Measurements from ENCODE around the gene MTRF1L.

The MTRF1L gene

DNA sequence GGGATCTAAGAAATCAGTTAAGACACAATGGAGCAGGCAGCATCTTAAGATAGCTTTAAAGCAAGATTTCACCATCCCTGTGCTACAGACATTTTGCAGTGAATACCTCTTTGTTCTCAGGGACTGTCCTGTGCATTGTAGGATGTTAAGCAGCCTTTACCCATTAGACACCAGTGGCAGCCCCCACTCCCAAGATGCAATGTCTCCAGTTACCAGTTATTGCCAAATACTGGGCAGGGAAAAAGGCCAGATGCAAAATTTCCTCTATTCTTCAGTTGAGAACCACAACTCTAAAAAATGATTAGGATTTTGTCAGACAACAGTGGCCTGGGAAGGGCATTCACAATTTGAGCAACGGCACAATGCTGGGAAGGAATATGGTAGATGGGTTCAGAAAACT lies 25.8 kb downstream of the MTRF1L start:
- Histone ChIP-seq H3K27ac (ENCODE audit: low read length) (no peak overlapping the region), H3K27me3 (replicated peaks; ENCODE audit: insufficient read depth, low read length) (no peaks in the 10 kb centered on the region), H4K20me1 (ENCODE audit: insufficient read depth, low read length) (no peaks in the 10 kb centered on the region), H3K9ac (ENCODE audit: low read length) (no peak overlapping the region), H3K4me2 (ENCODE audit: low read depth, low read length) (no peak overlapping the region), H3K9me3 (replicated peaks; ENCODE audit: insufficient read depth, low read length) (no peaks in the 10 kb centered on the region), H3K9me2 (replicated peaks; ENCODE audit: insufficient read depth, low read length) (no peaks in the 10 kb centered on the region), H3F3A (ENCODE audit: insufficient read depth, low read length) (no peaks in the 10 kb centered on the region; the same call in 1 of the 2 replicates), H3K4me1 (ENCODE audit: low read length) (no peaks in the 10 kb centered on the region), H3K4me3 (ENCODE audit: low read length) (no peak overlapping the region), H3K36me3 (replicated peaks; ENCODE audit: insufficient read depth, low read length) (peaks cover 8% of the 10 kb centered on the region; the same call in 1 of the 2 replicates), H3K79me2 (ENCODE audit: low read length) (peaks cover 83% of the 10 kb centered on the region), H2AFZ (ENCODE audit: low read length) (no peak overlapping the region)
- TF ChIP-seq EZH2phosphoT487 (IDR thresholded peaks at IDR 0.05; ENCODE audit: low read length), result no peak
- TF ChIP-seq, protein P1, sequence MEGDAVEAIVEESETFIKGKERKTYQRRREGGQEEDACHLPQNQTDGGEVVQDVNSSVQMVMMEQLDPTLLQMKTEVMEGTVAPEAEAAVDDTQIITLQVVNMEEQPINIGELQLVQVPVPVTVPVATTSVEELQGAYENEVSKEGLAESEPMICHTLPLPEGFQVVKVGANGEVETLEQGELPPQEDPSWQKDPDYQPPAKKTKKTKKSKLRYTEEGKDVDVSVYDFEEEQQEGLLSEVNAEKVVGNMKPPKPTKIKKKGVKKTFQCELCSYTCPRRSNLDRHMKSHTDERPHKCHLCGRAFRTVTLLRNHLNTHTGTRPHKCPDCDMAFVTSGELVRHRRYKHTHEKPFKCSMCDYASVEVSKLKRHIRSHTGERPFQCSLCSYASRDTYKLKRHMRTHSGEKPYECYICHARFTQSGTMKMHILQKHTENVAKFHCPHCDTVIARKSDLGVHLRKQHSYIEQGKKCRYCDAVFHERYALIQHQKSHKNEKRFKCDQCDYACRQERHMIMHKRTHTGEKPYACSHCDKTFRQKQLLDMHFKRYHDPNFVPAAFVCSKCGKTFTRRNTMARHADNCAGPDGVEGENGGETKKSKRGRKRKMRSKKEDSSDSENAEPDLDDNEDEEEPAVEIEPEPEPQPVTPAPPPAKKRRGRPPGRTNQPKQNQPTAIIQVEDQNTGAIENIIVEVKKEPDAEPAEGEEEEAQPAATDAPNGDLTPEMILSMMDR (IDR thresholded peaks at IDR 0.05; ENCODE audit: low read length), result no peak
- no peak for TF ChIP-seq EZH2 (optimal IDR thresholded peaks at IDR 0.05; ENCODE audit: low read depth, low read length)
- DNase-seq, result no peak

DNA sequence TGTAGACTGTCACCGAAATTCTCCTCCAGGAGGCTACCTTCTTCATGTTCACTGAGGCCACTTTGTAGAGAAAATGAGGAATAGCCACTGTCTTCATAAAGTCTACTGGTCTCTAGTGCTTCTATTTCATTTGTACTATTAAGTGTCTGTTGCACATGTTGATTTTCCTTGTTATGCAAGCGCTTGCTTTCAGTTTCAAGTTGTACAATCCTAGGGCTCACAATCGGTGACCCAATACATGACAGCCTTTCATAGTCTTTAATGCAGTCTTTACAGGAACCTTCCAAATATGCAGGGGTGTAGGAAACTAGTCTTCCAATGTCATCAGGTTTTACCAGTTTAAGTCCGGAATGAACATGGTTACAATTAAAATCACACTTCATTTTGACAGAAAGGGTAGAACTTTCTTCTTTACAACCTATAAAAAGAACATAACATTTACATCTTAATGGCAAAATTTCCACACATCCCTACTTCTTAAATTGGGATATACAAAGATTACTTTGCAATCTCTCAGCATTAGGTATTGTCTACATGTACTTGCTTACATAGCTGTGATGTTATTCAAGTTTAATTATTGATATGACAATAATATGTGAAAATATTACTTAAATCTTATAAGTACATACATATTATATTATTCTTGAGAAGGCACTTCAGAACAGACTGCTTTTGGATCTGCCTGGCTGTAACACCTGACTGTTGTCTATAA lies 27.1 kb downstream of the MTRF1L start:
- no peaks in the 10 kb centered on the region for H3K27me3 ChIP-seq (replicated peaks; ENCODE audit: insufficient read depth, low read length)
- no peak overlapping the region for H3K27ac ChIP-seq (ENCODE audit: low read length)
- no peaks in the 10 kb centered on the region for H4K20me1 ChIP-seq (ENCODE audit: insufficient read depth, low read length)
- H3K4me1 ChIP-seq (ENCODE audit: low read length), result no peaks in the 10 kb centered on the region
- H3K9me2 ChIP-seq (replicated peaks; ENCODE audit: insufficient read depth, low read length), result no peaks in the 10 kb centered on the region
- peaks cover 8% of the 10 kb centered on the region; the same call in 1 of the 2 replicates for H3K36me3 ChIP-seq (replicated peaks; ENCODE audit: insufficient read depth, low read length)
- TF ChIP-seq EZH2 (optimal IDR thresholded peaks at IDR 0.05; ENCODE audit: low read depth, low read length) (no peak), EZH2phosphoT487 (IDR thresholded peaks at IDR 0.05; ENCODE audit: low read length) (no peak)
- TF ChIP-seq, protein P1 (IDR thresholded peaks at IDR 0.05; ENCODE audit: low read length), result no peak
- no peak for DNase-seq
- H3K4me2 ChIP-seq (ENCODE audit: low read depth, low read length), result no peak overlapping the region
- no peak overlapping the region for H3K4me3 ChIP-seq (ENCODE audit: low read length)
- peaks cover 70% of the 10 kb centered on the region for H3K79me2 ChIP-seq (ENCODE audit: low read length)
- no peaks in the 10 kb centered on the region for H3K9me3 ChIP-seq (replicated peaks; ENCODE audit: insufficient read depth, low read length)
- no peak overlapping the region for H2AFZ ChIP-seq (ENCODE audit: low read length)
- H3K9ac ChIP-seq (ENCODE audit: low read length), result no peak overlapping the region
- H3F3A ChIP-seq (ENCODE audit: insufficient read depth, low read length), result peaks cover 5% of the 10 kb centered on the region

DNA sequence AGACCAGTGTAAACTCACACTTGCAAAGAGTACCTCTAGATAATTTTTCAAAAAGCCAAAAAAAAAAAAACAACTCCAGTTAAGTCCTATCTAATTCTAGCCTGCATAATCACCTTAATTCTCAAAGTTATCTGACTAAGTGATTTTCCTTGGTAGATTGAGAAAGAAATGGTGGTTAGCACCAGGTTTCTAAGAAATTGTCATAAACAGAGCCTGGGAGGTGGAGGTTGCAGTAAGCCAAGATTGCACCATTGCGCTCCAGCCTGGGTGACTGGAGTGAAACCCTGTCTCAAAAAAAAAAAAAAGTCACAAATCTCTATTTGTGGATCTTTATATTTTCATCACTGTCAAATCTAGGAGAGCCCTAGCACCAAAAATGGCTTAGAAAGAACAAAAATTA lies 28.6 kb downstream of the MTRF1L start:
- DNase-seq, result no peak
- H3F3A ChIP-seq (ENCODE audit: insufficient read depth, low read length), result peaks cover 9% of the 10 kb centered on the region
- no peak overlapping the region for H3K27ac ChIP-seq (ENCODE audit: low read length)
- H3K27me3 ChIP-seq (replicated peaks; ENCODE audit: insufficient read depth, low read length), result no peaks in the 10 kb centered on the region
- H3K9me2 ChIP-seq (replicated peaks; ENCODE audit: insufficient read depth, low read length), result no peaks in the 10 kb centered on the region
- H3K4me3 ChIP-seq (ENCODE audit: low read length), result no peak overlapping the region
- H3K9ac ChIP-seq (ENCODE audit: low read length), result no peak overlapping the region
- H3K79me2 ChIP-seq (ENCODE audit: low read length), result peaks cover 56% of the 10 kb centered on the region
- TF ChIP-seq EZH2phosphoT487 (IDR thresholded peaks at IDR 0.05; ENCODE audit: low read length) (no peak), EZH2 (optimal IDR thresholded peaks at IDR 0.05; ENCODE audit: low read depth, low read length) (no peak)
- TF ChIP-seq, protein P1 (IDR thresholded peaks at IDR 0.05; ENCODE audit: low read length), result no peak
- H3K9me3 ChIP-seq (replicated peaks; ENCODE audit: insufficient read depth, low read length), result no peaks in the 10 kb centered on the region
- H4K20me1 ChIP-seq (ENCODE audit: insufficient read depth, low read length), result no peaks in the 10 kb centered on the region
- H3K4me2 ChIP-seq (ENCODE audit: low read depth, low read length), result no peak overlapping the region
- no peak overlapping the region for H2AFZ ChIP-seq (ENCODE audit: low read length)
- H3K36me3 ChIP-seq (replicated peaks; ENCODE audit: insufficient read depth, low read length), result peaks cover 8% of the 10 kb centered on the region; the same call in 1 of the 2 replicates
- H3K4me1 ChIP-seq (ENCODE audit: low read length), result no peaks in the 10 kb centered on the region
